Measurements from ENCODE around the gene CDC25B. TPM values are rescaled to one million over a fixed set of nuclear protein-coding genes. Genes with fewer than 3 reads are reported as not detected.
A peak's percentile ranks its signal among the peaks of the same experiment; 100 is the strongest.

CDC25B gene
- total and polyA plus RNA-seq, 2 donors (not counting 3 experiments of a cell fraction or from before 2014, with no cell fraction given) = 46.7 to 76.5 TPM

GRCh38 chr20:3797226-3797545 lies 1.1 kb downstream of the CDC25B start:
- peaks cover 25% of the 10 kb centered on the region for H3K79me2 ChIP-seq (ENCODE audit: control insufficient read depth, insufficient read depth, low read length)
- TF ChIP-seq CTCF (IDR thresholded peaks at IDR 0.05; ENCODE audit: extremely low read depth in 1 of 2, insufficient read depth in 1 of 2, low read depth in 1 of 2, low read length in 2 of 2) (no peak), POLR2A (IDR thresholded peaks at IDR 0.05; ENCODE audit: low read depth, low read length) (no peak), GATA2 (IDR thresholded peaks at IDR 0.05; ENCODE audit: insufficient read depth, insufficient read length, low read depth, low read length) (no peak), EZH2 (IDR thresholded peaks at IDR 0.05; ENCODE audit: borderline replicate concordance, low read depth, low read length, severe bottlenecking) (no peak), JUN (IDR thresholded peaks at IDR 0.05; ENCODE audit: borderline replicate concordance, insufficient read depth, insufficient read length, low read depth) (no peak)
- no peak overlapping the region for H2AFZ ChIP-seq (ENCODE audit: low read depth, low read length)
- peak overlapping the region; percentile 68 for H3K4me2 ChIP-seq (ENCODE audit: insufficient read depth, low read length)
- H3K36me3 ChIP-seq (ENCODE audit: control insufficient read depth in 2 of 2, extremely low read depth in 1 of 2, insufficient read depth in 2 of 2, low read length in 2 of 2) = peaks cover 0 to 12% of the 10 kb centered on the region in 2 experiments
- BruUV-seq (replicated peaks) = TSS peak; percentile 35
- no peaks in the 10 kb centered on the region for H3K9me1 ChIP-seq (replicated peaks; ENCODE audit: control insufficient read depth, extremely low read depth, insufficient read depth, low read length)
- no peaks in the 10 kb centered on the region for H3K9me3 ChIP-seq (replicated peaks; ENCODE audit: control insufficient read depth, insufficient read depth, low read length)
- peak overlapping the region; percentile 58 for H3K9ac ChIP-seq (replicated peaks; ENCODE audit: extremely low read depth, insufficient read depth, low read length)
- CTCF ChIA-PET = no interaction called here
- H3K27me3 ChIP-seq (ENCODE audit: control insufficient read depth in 2 of 2, insufficient read depth in 2 of 2, low read length in 2 of 2) = no peaks in the 10 kb centered on the region
- H4K20me1 ChIP-seq (replicated peaks; ENCODE audit: control insufficient read depth, extremely low read depth, insufficient read depth, low read length) = no peaks in the 10 kb centered on the region
- dilution Hi-C loops (cut with MboI; ENCODE audit: extremely low pct_ligation_motif_present, low sequenced_read_pairs) = no loop called here
- FAIRE-seq (no peak), DNase-seq (ENCODE audit: low read depth, low spot score) (no peak)
- POLR2A ChIA-PET = no interaction called here
- peaks cover 20% of the 10 kb centered on the region for H3K4me1 ChIP-seq (ENCODE audit: control insufficient read depth, extremely low read depth, insufficient read depth, low read length)
- H3K27ac ChIP-seq (ENCODE audit: insufficient read depth, low read depth, low read length) = no peak overlapping the region
- H3K4me3 ChIP-seq (replicated peaks in 1 of 3; ENCODE audit: insufficient read depth in 1 of 3, low read depth in 1 of 3, low read length in 3 of 3) = peak overlapping the region; percentile 66 to 90 (median 69)
- intact Hi-C loops (cut with micrococcal nuclease) = no loop called here

- intact Hi-C loops (cut with micrococcal nuclease) = no loop called here
- no peak for TF ChIP-seq POLR2A (IDR thresholded peaks at IDR 0.05; ENCODE audit: low read depth, low read length)
- no peak for TF ChIP-seq EZH2 (IDR thresholded peaks at IDR 0.05; ENCODE audit: borderline replicate concordance, low read depth, low read length, severe bottlenecking)
- no peak for TF ChIP-seq MAX (IDR thresholded peaks at IDR 0.05; ENCODE audit: insufficient read depth, insufficient read length)
- TF ChIP-seq POLR2AphosphoS5 (IDR thresholded peaks at IDR 0.05; ENCODE audit: insufficient read depth, low read depth, low read length) = no peak
- no peak for TF ChIP-seq GATA2 (IDR thresholded peaks at IDR 0.05; ENCODE audit: insufficient read depth, insufficient read length, low read depth, low read length)
- no peak for TF ChIP-seq FOS (IDR thresholded peaks at IDR 0.05; ENCODE audit: borderline replicate concordance, insufficient read depth, low read length)
- TF ChIP-seq JUN (IDR thresholded peaks at IDR 0.05; ENCODE audit: borderline replicate concordance, insufficient read depth, insufficient read length, low read depth) = no peak
- TF ChIP-seq MYC (IDR thresholded peaks at IDR 0.05; ENCODE audit: low read depth, low read length) = no peak
- TF ChIP-seq CTCF (IDR thresholded peaks at IDR 0.05; ENCODE audit: extremely low read depth in 1 of 2, insufficient read depth in 1 of 2, low read depth in 1 of 2, low read length in 2 of 2) = no peak
- dilution Hi-C loops (cut with MboI; ENCODE audit: extremely low pct_ligation_motif_present, low sequenced_read_pairs) = no loop called here
- no peak overlapping the region for H3K4me3 ChIP-seq (replicated peaks in 1 of 3; ENCODE audit: insufficient read depth in 1 of 3, low read depth in 1 of 3, low read length in 3 of 3)
- FAIRE-seq (no peak), DNase-seq (ENCODE audit: low read depth, low spot score) (no peak)
- no peak overlapping the region for H3K27ac ChIP-seq (ENCODE audit: insufficient read depth, low read depth, low read length)
- peak overlapping the region; percentile 68 for H3K4me2 ChIP-seq (ENCODE audit: insufficient read depth, low read length)
- no TSS peak for BruUV-seq (replicated peaks)
- H3K9me1 ChIP-seq (replicated peaks; ENCODE audit: control insufficient read depth, extremely low read depth, insufficient read depth, low read length) = no peaks in the 10 kb centered on the region
- CTCF ChIA-PET = no interaction called here
- H3K9me3 ChIP-seq (replicated peaks; ENCODE audit: control insufficient read depth, insufficient read depth, low read length) = no peaks in the 10 kb centered on the region
- no peak overlapping the region for H3K9ac ChIP-seq (replicated peaks; ENCODE audit: extremely low read depth, insufficient read depth, low read length)
- H2AFZ ChIP-seq (ENCODE audit: low read depth, low read length) = no peak overlapping the region
- H3K36me3 ChIP-seq (ENCODE audit: control insufficient read depth in 2 of 2, extremely low read depth in 1 of 2, insufficient read depth in 2 of 2, low read length in 2 of 2) = peaks cover 0 to 13% of the 10 kb centered on the region in 2 experiments
- H4K20me1 ChIP-seq (replicated peaks; ENCODE audit: control insufficient read depth, extremely low read depth, insufficient read depth, low read length) = no peaks in the 10 kb centered on the region
- H3K79me2 ChIP-seq (ENCODE audit: control insufficient read depth, insufficient read depth, low read length) = peaks cover 25% of the 10 kb centered on the region
- H3K4me1 ChIP-seq (ENCODE audit: control insufficient read depth, extremely low read depth, insufficient read depth, low read length) = peaks cover 20% of the 10 kb centered on the region
- POLR2A ChIA-PET = no interaction called here
- no peaks in the 10 kb centered on the region for H3K27me3 ChIP-seq (ENCODE audit: control insufficient read depth in 2 of 2, insufficient read depth in 2 of 2, low read length in 2 of 2)
Measured at GRCh38 chr20:3797592-3798372, 1.7 kb downstream of the CDC25B start.
